ENCODE data around the gene LZTR1. TPM values are rescaled to one million over a fixed set of nuclear protein-coding genes. Genes with fewer than 3 reads are reported as not detected.

LZTR1 gene
- total RNA-seq, 1 donor from 2014 or later = 21.9 TPM

DNA sequence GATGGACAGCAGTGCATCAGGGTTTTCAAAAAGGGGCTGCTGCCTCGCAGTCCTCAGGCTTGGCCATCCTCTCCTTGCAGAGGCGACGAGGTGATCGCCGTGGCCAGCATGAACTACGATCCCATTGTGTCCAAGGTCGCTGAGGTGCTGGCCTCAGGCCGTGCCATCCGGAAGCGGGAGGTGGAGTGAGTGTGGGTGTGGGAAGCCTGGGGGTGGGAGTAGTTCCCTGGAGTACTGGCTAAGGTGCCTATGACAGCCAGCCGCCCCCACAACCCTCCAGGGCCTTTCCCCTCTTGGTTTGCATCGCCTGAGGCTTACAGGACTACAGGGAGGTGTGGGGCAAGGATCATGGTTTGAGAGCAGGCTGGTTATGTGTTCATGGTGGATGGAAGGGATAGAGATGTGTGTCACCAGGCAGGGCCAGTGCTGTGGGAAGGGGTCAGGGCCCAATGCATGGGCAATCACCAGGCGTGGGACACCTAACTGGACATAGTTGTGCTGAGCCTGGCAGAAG lies 2.1 kb upstream of the LZTR1 start:
- H3K79me2 ChIP-seq (ENCODE audit: low read depth) = peaks cover 22% of the 10 kb centered on the region
- no peaks in the 10 kb centered on the region for H3K27me3 ChIP-seq
- peak overlapping the region; percentile 27 for H3K4me3 ChIP-seq
- peak overlapping the region; percentile 67 for H3K4me2 ChIP-seq
- peak; percentile 15 for DNase-seq (ENCODE audit: low spot score)
- H3F3A ChIP-seq (ENCODE audit: low read depth) = peaks cover 28% of the 10 kb centered on the region
- peaks cover 13% of the 10 kb centered on the region for H3K27me3 Mint-ChIP-seq (ENCODE audit: insufficient read depth, low read depth)
- H3K36me3 ChIP-seq = no peaks in the 10 kb centered on the region
- TF ChIP-seq, protein P1, sequence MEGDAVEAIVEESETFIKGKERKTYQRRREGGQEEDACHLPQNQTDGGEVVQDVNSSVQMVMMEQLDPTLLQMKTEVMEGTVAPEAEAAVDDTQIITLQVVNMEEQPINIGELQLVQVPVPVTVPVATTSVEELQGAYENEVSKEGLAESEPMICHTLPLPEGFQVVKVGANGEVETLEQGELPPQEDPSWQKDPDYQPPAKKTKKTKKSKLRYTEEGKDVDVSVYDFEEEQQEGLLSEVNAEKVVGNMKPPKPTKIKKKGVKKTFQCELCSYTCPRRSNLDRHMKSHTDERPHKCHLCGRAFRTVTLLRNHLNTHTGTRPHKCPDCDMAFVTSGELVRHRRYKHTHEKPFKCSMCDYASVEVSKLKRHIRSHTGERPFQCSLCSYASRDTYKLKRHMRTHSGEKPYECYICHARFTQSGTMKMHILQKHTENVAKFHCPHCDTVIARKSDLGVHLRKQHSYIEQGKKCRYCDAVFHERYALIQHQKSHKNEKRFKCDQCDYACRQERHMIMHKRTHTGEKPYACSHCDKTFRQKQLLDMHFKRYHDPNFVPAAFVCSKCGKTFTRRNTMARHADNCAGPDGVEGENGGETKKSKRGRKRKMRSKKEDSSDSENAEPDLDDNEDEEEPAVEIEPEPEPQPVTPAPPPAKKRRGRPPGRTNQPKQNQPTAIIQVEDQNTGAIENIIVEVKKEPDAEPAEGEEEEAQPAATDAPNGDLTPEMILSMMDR (IDR thresholded peaks at IDR 0.05) = no peak
- TF ChIP-seq EZH2 (IDR thresholded peaks at IDR 0.05) (no peak), EZH2phosphoT487 (IDR thresholded peaks at IDR 0.05) (no peak)
- H3K4me1 Mint-ChIP-seq = peaks cover 29% of the 10 kb centered on the region
- no peaks in the 10 kb centered on the region for H3K9me3 Mint-ChIP-seq
- peak overlapping the region; percentile 77 for H3K4me3 Mint-ChIP-seq
- H2AFZ ChIP-seq (replicated peaks) = no peak overlapping the region
- no peak overlapping the region for H3K27ac ChIP-seq
- peaks cover 24% of the 10 kb centered on the region for H3K4me1 ChIP-seq
- H4K20me1 ChIP-seq (ENCODE audit: low read depth) = no peaks in the 10 kb centered on the region
- no peak overlapping the region for H3K27ac Mint-ChIP-seq
- H3K36me3 Mint-ChIP-seq = peaks cover 6% of the 10 kb centered on the region
- H3K9me3 ChIP-seq (ENCODE audit: low read depth) = no peaks in the 10 kb centered on the region
- no peak overlapping the region for H3K9ac ChIP-seq

DNA sequence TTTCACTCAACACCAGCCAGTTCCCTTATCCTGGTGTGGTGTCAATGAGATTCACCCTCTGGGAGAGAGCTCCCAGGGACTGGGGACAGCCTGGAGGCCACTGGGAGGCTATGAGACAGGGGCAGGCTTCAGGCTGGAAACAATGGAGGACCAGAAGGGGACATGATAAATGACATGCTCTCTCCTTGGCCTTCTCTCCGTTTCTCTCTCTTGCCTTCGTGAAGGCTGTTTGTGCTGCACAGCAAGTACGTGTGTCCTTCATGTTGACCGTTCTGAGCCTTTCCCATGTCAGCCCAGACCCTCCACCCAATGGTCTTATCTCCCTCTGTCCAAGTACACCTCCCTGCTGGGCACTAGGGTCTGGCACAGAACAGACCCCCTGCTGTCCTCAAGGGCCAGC lies 1.6 kb upstream of the LZTR1 start:
- Histone ChIP-seq H3K36me3 (no peaks in the 10 kb centered on the region), H2AFZ (replicated peaks) (no peak overlapping the region), H3K27ac (no peak overlapping the region), H3K4me1 (peaks cover 24% of the 10 kb centered on the region), H3K9me3 (ENCODE audit: low read depth) (no peaks in the 10 kb centered on the region), H3K4me2 (peak overlapping the region; percentile 67), H4K20me1 (ENCODE audit: low read depth) (no peaks in the 10 kb centered on the region), H3K9ac (no peak overlapping the region), H3K27me3 (no peaks in the 10 kb centered on the region), H3K4me3 (no peak overlapping the region), H3K79me2 (ENCODE audit: low read depth) (peaks cover 22% of the 10 kb centered on the region), H3F3A (ENCODE audit: low read depth) (peaks cover 28% of the 10 kb centered on the region)
- peaks cover 29% of the 10 kb centered on the region for H3K4me1 Mint-ChIP-seq
- no peak for DNase-seq (ENCODE audit: low spot score)
- TF ChIP-seq EZH2 (IDR thresholded peaks at IDR 0.05) (no peak), EZH2phosphoT487 (IDR thresholded peaks at IDR 0.05) (no peak)
- TF ChIP-seq, protein P1 (IDR thresholded peaks at IDR 0.05) = no peak
- H3K36me3 Mint-ChIP-seq = peaks cover 6% of the 10 kb centered on the region
- peaks cover 13% of the 10 kb centered on the region for H3K27me3 Mint-ChIP-seq (ENCODE audit: insufficient read depth, low read depth)
- H3K4me3 Mint-ChIP-seq = peak overlapping the region; percentile 77
- H3K9me3 Mint-ChIP-seq = no peaks in the 10 kb centered on the region
- H3K27ac Mint-ChIP-seq = no peak overlapping the region

DNA sequence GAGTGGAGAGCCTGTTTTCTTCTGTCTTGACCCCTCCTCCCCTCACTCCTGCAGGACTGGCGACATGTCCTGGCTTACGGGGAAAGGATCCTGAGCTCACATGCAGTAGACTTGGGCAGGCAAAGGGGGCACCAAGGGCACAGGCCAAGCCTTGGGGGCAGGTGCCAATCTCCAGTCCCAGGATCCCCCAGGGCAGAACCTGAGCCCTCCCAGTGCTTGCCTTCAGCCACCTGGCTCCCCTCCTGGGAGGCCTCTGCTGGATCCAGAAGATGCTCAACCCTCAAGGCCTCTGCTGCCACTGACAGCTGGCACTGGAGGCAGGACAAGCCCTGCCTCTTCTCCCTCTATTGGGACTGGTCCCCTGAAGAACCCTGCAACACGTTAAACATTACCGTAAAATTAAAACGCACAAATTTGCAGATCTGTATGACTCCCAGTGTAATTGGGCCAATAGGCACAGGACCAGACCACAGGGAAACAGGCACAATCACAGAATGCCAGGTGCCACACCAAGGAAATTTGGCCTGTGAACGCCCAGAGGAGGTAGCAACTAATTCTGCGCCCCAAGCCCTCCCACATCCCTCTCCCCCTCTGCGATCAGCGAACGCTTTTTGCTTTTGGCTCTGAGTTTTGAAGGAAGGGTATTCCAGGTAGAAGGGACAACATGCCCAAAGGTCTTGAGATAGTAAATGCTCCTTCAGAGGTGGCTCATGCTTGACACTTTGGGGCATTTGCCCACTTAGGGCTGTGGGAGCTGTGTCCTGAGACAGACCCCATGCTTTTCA lies 967 bp upstream of the LZTR1 start:
- H3K4me1 ChIP-seq = peaks cover 24% of the 10 kb centered on the region
- Mint-ChIP-seq H3K36me3 (peaks cover 6% of the 10 kb centered on the region), H3K27ac (peak overlapping the region; percentile 87), H3K4me1 (peaks cover 26% of the 10 kb centered on the region), H3K27me3 (ENCODE audit: insufficient read depth, low read depth) (peaks cover 13% of the 10 kb centered on the region), H3K4me3 (peak overlapping the region; percentile 99), H3K9me3 (no peaks in the 10 kb centered on the region)
- H3K27me3 ChIP-seq = no peaks in the 10 kb centered on the region
- TF ChIP-seq EZH2 (IDR thresholded peaks at IDR 0.05) = no peak
- TF ChIP-seq EZH2phosphoT487 (IDR thresholded peaks at IDR 0.05) = no peak
- TF ChIP-seq, protein P1 (IDR thresholded peaks at IDR 0.05) = no peak
- DNase-seq (ENCODE audit: low spot score) = no peak
- H3K36me3 ChIP-seq = no peaks in the 10 kb centered on the region
- H3K79me2 ChIP-seq (ENCODE audit: low read depth) = peaks cover 22% of the 10 kb centered on the region
- H4K20me1 ChIP-seq (ENCODE audit: low read depth) = no peaks in the 10 kb centered on the region
- H3K4me2 ChIP-seq = peak overlapping the region; percentile 92
- no peaks in the 10 kb centered on the region for H3K9me3 ChIP-seq (ENCODE audit: low read depth)
- H3F3A ChIP-seq (ENCODE audit: low read depth) = peaks cover 28% of the 10 kb centered on the region
- H3K4me3 ChIP-seq = peak overlapping the region; percentile 66
- H3K27ac ChIP-seq = peak overlapping the region; percentile 40
- peak overlapping the region; percentile 66 for H3K9ac ChIP-seq
- H2AFZ ChIP-seq (replicated peaks) = peak overlapping the region; percentile 75
